ENCODE results near the gene SERPING1.

Gene SERPING1

DNA sequence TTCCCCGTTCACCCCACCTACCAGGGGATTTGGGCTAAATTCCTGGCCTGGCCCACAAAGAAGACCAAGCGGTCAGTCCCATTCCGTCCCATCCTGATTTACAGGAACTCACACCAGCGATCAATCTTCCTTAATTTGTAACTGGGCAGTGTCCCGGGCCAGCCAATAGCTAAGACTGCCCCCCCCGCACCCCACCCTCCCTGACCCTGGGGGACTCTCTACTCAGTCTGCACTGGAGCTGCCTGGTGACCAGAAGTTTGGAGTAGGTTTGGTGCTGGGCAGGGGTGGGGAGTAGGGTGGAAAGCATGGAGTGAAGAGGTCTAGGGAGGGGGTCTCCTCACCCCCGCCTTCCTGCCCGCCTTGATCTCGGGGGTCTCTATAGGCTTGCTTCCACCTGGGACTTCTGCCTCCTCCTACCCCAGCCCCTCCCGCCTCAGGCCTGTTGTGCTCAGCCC lies at the start of gene SERPING1:
Gene SERPING1, plus strand, starts transcription at position 225 of the 455 bp plus-strand sequence. CDS start 586 bp downstream, outside the sequence.
- no peak for TF ChIP-seq EGR1 (IDR thresholded peaks at IDR 0.05)
- TF ChIP-seq TAF1 (IDR thresholded peaks at IDR 0.05; ENCODE audit: low read depth): no peak
- TF ChIP-seq EP300 (IDR thresholded peaks at IDR 0.05; ENCODE audit: borderline replicate concordance): no peak
- no peak for TF ChIP-seq CREB1 (IDR thresholded peaks at IDR 0.05; ENCODE audit: low read depth)
- no peak for TF ChIP-seq YY1 (IDR thresholded peaks at IDR 0.05; ENCODE audit: low read depth)
- TF ChIP-seq ZBTB7A (IDR thresholded peaks at IDR 0.05; ENCODE audit: low read depth): no peak
- TF ChIP-seq, protein P1, sequence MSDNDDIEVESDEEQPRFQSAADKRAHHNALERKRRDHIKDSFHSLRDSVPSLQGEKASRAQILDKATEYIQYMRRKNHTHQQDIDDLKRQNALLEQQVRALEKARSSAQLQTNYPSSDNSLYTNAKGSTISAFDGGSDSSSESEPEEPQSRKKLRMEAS (IDR thresholded peaks at IDR 0.05): no peak
- no peak for TF ChIP-seq TCF12 (IDR thresholded peaks at IDR 0.05; ENCODE audit: low read depth)
- TF ChIP-seq, protein P2, sequence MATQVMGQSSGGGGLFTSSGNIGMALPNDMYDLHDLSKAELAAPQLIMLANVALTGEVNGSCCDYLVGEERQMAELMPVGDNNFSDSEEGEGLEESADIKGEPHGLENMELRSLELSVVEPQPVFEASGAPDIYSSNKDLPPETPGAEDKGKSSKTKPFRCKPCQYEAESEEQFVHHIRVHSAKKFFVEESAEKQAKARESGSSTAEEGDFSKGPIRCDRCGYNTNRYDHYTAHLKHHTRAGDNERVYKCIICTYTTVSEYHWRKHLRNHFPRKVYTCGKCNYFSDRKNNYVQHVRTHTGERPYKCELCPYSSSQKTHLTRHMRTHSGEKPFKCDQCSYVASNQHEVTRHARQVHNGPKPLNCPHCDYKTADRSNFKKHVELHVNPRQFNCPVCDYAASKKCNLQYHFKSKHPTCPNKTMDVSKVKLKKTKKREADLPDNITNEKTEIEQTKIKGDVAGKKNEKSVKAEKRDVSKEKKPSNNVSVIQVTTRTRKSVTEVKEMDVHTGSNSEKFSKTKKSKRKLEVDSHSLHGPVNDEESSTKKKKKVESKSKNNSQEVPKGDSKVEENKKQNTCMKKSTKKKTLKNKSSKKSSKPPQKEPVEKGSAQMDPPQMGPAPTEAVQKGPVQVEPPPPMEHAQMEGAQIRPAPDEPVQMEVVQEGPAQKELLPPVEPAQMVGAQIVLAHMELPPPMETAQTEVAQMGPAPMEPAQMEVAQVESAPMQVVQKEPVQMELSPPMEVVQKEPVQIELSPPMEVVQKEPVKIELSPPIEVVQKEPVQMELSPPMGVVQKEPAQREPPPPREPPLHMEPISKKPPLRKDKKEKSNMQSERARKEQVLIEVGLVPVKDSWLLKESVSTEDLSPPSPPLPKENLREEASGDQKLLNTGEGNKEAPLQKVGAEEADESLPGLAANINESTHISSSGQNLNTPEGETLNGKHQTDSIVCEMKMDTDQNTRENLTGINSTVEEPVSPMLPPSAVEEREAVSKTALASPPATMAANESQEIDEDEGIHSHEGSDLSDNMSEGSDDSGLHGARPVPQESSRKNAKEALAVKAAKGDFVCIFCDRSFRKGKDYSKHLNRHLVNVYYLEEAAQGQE (IDR thresholded peaks at IDR 0.05; ENCODE audit: low read depth): no peak
- no peak for TF ChIP-seq CEBPB (IDR thresholded peaks at IDR 0.05)
- TF ChIP-seq, protein P3, sequence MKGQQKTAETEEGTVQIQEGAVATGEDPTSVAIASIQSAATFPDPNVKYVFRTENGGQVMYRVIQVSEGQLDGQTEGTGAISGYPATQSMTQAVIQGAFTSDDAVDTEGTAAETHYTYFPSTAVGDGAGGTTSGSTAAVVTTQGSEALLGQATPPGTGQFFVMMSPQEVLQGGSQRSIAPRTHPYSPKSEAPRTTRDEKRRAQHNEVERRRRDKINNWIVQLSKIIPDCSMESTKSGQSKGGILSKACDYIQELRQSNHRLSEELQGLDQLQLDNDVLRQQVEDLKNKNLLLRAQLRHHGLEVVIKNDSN (IDR thresholded peaks at IDR 0.05): no peak
- TF ChIP-seq NFIC (IDR thresholded peaks at IDR 0.05): no peak

DNA sequence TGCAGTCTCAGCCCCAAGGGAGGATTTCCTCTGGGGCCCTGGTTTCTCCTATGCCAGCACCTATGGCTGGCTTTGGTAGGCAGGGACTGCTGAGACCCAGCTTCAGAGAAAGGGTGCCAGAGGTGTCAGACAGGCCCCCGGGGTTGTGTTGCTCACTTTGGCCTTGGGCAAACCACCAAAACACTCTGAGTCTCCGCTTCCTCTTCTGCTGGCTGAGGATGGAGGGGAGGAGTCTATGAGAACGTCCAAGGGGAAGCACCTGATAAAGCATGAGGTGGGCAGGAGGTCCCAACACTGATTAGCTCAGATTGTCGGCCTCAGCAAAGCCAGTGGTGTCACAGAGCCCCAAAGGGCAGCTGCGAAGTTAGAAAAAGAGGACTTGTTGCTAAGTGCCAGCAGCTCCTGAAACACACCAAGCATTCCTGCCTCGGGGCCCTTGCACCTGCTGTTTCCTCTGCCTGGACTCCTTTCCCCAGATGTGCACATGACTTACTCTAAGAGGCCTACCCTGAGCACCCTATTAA lies 49.6 kb upstream of the SERPING1 start:
- TF ChIP-seq, protein P3 (IDR thresholded peaks at IDR 0.05): no peak
- TF ChIP-seq TAF1 (IDR thresholded peaks at IDR 0.05; ENCODE audit: low read depth): no peak
- TF ChIP-seq RAD21 (IDR thresholded peaks at IDR 0.05; ENCODE audit: low read depth): no peak
- TF ChIP-seq, protein P2 (IDR thresholded peaks at IDR 0.05; ENCODE audit: low read depth): no peak
- TF ChIP-seq, protein P1 (IDR thresholded peaks at IDR 0.05): no peak
- TF ChIP-seq TCF12 (IDR thresholded peaks at IDR 0.05; ENCODE audit: low read depth): no peak
- TF ChIP-seq EGR1 (IDR thresholded peaks at IDR 0.05): no peak
- TF ChIP-seq FOXM1 (IDR thresholded peaks at IDR 0.05; ENCODE audit: borderline replicate concordance, low read depth): no peak
- no peak for TF ChIP-seq EP300 (IDR thresholded peaks at IDR 0.05; ENCODE audit: borderline replicate concordance)
- TF ChIP-seq YY1 (IDR thresholded peaks at IDR 0.05; ENCODE audit: low read depth): no peak
- TF ChIP-seq CEBPB (IDR thresholded peaks at IDR 0.05): no peak
- no peak for TF ChIP-seq CREB1 (IDR thresholded peaks at IDR 0.05; ENCODE audit: low read depth)

DNA sequence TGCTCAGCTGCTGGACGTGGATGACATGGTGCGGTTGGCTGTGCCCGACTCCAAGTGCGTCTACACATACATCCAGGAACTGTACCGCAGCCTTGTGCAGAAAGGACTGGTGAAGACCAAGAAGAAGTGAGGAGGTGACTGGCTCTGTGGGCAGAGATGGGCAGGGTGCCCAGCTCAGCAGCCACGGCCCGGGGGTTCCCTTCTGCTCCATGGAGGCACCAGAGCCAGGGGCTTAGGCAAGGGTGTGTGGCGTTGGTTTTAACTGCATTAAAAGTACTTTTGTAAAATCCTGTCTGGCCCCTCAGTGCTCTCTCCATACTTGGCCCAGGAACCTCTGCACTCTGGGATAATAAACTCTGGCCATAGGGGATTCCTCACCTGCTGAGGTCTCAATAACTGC lies 47.5 kb upstream of the SERPING1 start:
- TF ChIP-seq ZBTB7A (IDR thresholded peaks at IDR 0.05; ENCODE audit: low read depth) (no peak), CEBPB (IDR thresholded peaks at IDR 0.05) (no peak), YY1 (IDR thresholded peaks at IDR 0.05; ENCODE audit: low read depth) (no peak), EP300 (IDR thresholded peaks at IDR 0.05; ENCODE audit: borderline replicate concordance) (no peak), FOXM1 (IDR thresholded peaks at IDR 0.05; ENCODE audit: borderline replicate concordance, low read depth) (no peak), TCF12 (IDR thresholded peaks at IDR 0.05; ENCODE audit: low read depth) (no peak), CREB1 (IDR thresholded peaks at IDR 0.05; ENCODE audit: low read depth) (no peak), RAD21 (IDR thresholded peaks at IDR 0.05; ENCODE audit: low read depth) (no peak), TAF1 (IDR thresholded peaks at IDR 0.05; ENCODE audit: low read depth) (no peak), EGR1 (IDR thresholded peaks at IDR 0.05) (no peak), TEAD4 (IDR thresholded peaks at IDR 0.05) (no peak), NFIC (IDR thresholded peaks at IDR 0.05) (no peak)
- TF ChIP-seq, protein P3 (IDR thresholded peaks at IDR 0.05): no peak
- TF ChIP-seq, protein P1 (IDR thresholded peaks at IDR 0.05): no peak
- TF ChIP-seq, protein P2 (IDR thresholded peaks at IDR 0.05; ENCODE audit: low read depth): no peak

Data from Ishikawa (cell line).